Fibroblast of skin of left quadriceps (primary cell): Measurements from ENCODE around the gene TIAL1.
"Not testable (repeated sequence)": the region's sequence is repeated elsewhere in the genome, so short reads cannot be mapped to it uniquely, and the experiment has no call there.

Source experiments
- DNase-seq, 2 experiments: peaks; one replicate each; pipeline ENCODE4 v3.0.0-alpha.2; 2013; ENCODE audit warnings: low read depth in 2 of 2

Gene TIAL1

GRCh38 chr10:119614686-119615085 lies 17.9 kb upstream of the TIAL1 start:
- no peak for DNase-seq

- no peak for DNase-seq
These were observed 17.0 kb upstream of the TIAL1 start for GRCh38 chr10:119613741-119614140.

- DNase-seq, result no peak
These were observed 14.7 kb upstream of the TIAL1 start for GRCh38 chr10:119611433-119611832.

- no peak for DNase-seq
These were observed 12.8 kb upstream of the TIAL1 start for GRCh38 chr10:119609516-119609915.

DNA sequence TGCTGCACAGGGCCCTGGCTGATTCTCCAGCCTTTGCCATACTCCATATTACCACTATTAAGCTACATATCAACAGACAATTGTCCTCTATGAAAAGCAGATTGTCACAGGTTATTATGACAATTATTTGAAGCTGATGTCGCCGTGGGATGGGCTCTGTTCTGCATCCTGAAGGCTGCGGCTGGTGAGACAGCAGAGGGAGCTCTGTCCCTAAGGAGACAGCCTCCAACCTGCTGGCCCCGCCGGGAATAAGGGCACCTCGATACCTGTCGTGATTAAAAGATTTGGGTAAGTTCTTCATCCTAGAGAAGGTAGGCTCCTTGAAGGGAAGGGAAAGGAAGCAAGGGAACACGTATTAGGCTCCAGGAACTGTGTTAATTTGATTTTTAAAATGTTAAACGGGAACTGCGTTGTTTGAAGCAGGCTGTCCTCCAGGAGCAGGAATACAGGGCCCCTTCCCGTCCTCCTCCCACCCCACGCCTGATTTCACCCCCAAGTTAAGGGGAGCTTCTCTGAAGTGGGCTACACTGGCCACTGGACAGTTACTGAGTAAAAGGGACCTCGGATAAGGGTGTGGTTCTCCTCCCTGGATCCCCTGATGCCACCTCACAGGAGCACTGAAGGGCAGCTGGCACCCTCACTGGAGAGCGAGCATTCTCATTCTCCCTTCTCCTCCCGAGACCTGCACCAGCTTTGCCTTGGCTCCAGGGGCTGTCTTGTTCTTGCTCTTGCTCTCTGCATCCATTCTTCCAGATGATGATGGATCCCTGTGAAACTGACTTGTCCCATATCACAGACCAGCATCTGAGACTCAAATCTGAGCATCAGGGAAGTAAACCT lies 11.8 kb upstream of the TIAL1 start:
- DNase-seq, result no peak

GRCh38 chr10:119604468-119604867 lies 7.7 kb upstream of the TIAL1 start:
- no peak for DNase-seq

DNA sequence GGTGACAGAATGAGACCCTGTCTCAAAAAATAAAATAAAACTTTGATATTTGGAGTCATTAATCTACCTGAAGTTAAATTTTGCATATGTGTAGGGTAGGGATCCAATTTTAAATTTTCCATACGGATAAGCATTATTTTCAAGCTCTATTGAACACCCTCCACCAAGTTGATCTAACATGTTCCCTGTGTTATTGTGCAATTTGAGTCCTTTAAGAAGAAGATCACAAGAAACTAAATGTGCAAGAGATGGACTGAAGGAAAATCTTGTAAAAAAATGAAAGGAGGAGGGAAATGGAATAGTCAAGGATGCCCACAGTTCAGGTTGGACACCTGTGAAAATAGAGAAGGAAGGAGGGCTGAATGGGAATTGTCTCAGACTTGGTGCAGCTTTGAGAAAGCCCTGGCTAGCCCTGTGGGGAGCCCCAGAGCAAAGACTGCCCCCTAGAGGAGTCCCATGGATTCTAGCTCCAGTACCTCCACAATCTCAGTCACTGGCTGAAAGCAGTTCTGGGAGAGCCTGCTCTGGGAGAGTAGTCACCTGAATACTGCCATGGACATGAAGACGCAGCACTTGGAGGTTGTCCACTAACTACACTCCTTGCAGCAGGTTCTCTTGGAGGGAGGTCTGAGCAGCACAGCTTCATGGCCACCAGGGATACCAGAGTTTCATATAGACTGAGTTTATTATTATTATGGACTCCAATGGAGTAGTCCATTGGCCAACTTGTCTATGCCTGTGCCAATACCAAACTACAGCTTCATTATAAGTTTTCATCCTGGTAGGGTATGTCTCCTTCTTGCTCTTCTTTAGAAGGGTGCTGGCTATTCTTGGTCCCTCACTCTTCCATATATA lies 5.7 kb upstream of the TIAL1 start:
- no peak for DNase-seq

GRCh38 chr10:119598397-119598796 lies 1.6 kb upstream of the TIAL1 start:
- no peak for DNase-seq

GRCh38 chr10:119597405-119598186 lies 832 bp upstream of the TIAL1 start:
- DNase-seq, result no peak

DNA sequence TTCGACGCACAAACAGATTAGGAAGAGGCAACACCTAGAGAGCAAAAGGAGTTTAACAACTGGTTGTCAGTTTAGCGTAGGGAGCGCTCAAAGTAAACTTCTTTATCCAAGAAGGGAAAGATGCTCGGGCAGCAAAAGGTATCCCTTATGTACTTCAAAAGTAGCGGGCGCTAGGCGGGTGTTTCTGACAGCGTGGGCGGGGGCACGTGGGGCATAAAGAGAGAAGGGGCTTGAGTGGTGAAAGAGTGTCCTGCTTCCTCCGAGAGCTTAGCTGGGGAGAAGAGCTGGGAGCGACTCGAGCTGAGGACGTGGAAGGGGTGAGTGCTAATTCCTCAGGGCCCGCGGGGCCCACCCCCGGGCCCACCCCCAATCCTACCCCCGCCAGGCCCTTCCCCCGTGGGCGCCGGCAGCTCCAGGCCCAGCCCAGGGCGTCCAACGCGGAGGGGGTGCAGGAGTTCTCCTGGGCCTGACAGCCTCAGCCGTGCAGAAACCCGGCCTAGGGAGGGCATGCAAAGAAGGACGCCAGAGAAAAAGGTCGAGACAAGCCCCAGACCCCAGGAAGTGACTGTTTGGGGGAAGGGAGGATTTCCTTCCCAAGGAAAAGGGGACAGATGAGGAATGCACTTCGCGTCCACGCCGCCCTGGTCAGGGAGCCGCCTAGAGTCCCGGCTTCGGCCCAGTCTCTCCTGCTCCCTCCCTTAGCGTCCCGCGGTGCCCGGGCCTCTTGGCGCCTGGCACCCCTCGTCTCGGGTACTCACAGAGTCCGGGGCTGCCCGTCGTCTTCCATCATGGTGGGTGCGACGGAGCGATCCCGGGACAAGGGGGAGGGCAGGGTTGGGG lies 868 bp downstream of the TIAL1 start:
- DNase-seq, result no peak

DNA sequence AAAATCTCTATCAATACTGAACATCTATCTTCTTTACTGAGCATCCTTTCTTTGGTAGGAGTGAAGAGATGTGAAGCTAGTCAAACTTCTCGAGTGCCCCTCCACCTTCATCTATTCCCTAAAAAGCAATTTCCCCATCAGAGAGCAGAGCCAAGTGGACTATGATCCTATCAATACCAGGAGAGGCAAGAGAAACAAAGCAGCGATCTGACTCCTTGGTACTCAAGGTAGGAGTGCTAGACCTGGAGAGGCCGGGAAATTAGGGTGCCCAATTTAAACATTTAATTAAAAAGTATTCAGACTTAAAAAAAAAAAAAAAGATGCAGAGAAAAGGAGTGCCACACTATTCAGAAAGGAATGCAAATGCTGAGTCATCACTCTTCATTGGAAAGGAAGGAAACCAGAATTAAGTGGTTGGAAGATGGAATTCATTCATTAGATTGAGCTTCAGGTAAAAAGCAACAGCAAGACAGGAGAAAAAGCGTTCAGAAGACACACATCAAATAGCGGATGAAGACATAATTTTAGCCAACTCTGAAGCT lies 1.6 kb downstream of the TIAL1 start:
- peak in 1 of 2 experiments; percentile 34 for DNase-seq

GRCh38 chr10:119588071-119588470 lies 8.7 kb downstream of the TIAL1 start:
- no peak for DNase-seq

GRCh38 chr10:119578355-119578754 lies 18.4 kb downstream of the TIAL1 start:
- DNase-seq, result no peak

DNA sequence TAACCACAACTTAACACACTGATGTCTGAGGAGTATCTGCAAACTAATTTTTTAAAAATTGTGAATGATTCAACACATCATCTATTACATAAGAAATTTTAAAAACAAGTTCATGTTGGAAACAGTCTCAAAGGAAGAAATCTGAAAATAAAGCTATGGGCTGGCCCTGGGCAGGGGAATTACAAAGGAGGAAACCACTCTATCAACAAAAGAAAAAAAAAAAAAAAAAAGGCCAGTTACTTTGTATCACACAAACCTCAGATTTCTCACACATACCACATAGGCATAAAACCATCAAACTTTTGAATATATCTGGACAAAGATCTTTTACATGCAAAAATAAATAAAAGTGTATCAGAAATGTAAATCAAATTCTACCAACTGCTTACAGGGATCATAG lies 20.8 kb downstream of the TIAL1 start:
- no peak for DNase-seq

- no peak for DNase-seq
These were observed 21.3 kb downstream of the TIAL1 start for GRCh38 chr10:119575506-119575905.

DNA sequence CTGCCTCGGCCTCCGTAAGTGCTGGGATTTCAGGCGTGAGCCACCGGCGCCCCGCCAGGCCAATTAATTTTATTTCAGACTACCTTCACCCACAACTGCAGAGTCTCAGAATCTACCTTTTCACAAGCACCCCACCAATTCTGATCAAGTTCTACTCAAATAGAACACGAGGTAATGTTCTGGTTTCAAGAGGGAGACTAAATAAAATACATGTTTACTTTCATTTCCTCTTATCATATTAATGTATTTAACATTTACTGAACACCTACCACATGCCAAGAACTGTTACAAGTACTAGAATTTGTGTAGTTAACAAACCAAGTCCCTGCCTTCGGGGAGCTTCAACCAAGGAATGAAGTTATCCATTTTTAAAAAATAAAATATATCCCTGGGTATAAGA lies 28.8 kb downstream of the TIAL1 start:
- no peak for DNase-seq

GRCh38 chr10:119562097-119562496 lies 34.7 kb downstream of the TIAL1 start:
- DNase-seq, result no peak

GRCh38 chr10:119559511-119559910 lies 37.3 kb downstream of the TIAL1 start:
- not testable (repeated sequence) for DNase-seq

DNA sequence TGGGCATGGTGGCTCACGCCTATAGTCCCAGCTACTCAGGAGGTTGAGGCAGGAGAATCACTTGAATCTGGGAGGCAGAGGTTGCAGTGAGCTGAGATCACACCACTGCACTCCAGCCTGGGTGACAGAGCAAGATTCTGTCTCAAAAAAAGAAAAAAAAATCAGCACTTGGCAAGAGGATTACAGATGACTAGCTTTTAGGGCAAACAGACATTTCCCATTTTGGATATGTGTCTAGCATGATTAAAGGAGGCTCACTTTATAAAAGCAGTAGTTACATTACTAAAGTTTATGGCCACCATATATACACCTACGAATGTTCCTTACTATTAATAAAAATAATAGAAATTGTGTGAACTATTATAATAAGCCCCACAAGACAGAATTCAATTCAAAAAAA lies 40.7 kb downstream of the TIAL1 start:
- DNase-seq, result not testable (repeated sequence)

DNA sequence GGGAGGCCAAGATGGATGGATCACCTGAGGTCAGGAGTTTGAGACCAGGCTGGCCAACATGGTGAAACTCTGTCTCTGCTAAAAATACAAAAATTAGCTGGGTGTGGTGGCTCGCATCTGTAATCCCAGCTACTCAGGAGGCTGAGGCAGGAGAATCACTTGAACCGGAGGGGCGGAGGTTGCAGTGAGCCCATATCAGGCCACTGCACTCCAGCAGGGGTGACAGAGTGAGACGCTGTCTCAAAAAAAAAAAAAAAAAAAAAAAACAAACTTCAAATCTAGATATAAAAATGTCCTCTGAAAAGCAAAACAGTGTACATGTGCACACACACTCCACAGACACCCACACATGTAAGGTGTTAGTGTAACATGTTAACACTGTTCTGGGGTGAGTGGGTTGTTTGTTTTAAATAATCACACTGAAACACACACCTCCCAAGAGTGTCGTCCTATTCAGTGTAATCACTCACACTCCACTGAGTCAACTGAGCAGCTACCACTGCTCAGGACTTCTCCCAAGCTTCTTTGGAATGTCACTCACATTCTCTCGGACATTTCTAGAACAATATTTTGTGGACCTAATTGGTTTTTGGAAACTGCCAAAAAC lies 41.5 kb downstream of the TIAL1 start:
- DNase-seq, result no peak
